SH-SY5Y (cell line): ENCODE data around the gene PAF1.

Source experiments
- GATA2 ChIP-seq: IDR thresholded peaks from 2 replicates; pipeline ENCODE4 v1.6.1; 2011; ENCODE audit warnings: mild to moderate bottlenecking, low read depth, low read length
- GATA3 ChIP-seq: IDR thresholded peaks from 2 replicates; pipeline ENCODE4 v1.6.1; 2011; ENCODE audit warnings: low read depth, mild to moderate bottlenecking, low read length, moderate library complexity

PAF1 gene

DNA sequence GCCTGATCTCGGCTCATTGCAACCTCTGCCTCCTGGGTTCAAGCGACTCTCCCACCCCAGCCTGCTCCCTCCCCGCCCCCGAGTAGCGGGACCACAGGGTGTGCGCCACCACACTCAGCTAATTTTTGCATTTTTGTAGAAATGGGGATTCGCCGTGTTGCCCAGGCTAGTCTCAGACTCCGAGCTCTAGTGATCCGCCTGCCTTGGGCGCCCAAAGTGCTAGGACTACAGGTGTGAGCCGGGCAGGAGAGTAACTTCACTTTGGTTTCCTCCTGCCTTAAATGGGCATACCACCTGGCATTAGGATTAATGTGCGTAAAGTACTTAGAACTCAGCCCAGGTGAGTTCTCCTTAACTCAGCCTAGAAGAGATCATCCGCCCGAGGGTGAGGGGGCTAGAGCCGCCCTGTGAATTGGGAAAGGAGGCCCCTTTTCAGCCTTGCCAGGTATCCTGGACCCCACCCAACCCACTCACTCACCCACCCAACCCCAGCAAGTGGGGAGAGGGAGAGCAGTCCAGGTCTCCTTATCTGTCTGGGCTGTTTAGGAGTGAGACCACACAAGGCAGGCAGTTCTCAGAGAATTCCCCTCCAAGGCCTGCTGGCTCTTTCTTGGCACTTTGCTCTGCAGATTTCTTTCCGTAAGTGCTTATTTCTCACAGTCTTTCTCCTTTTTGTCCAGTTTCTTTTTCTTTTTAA is 14.5 kb upstream of the PAF1 start:
- no peak for TF ChIP-seq GATA2
- no peak for TF ChIP-seq GATA3

DNA sequence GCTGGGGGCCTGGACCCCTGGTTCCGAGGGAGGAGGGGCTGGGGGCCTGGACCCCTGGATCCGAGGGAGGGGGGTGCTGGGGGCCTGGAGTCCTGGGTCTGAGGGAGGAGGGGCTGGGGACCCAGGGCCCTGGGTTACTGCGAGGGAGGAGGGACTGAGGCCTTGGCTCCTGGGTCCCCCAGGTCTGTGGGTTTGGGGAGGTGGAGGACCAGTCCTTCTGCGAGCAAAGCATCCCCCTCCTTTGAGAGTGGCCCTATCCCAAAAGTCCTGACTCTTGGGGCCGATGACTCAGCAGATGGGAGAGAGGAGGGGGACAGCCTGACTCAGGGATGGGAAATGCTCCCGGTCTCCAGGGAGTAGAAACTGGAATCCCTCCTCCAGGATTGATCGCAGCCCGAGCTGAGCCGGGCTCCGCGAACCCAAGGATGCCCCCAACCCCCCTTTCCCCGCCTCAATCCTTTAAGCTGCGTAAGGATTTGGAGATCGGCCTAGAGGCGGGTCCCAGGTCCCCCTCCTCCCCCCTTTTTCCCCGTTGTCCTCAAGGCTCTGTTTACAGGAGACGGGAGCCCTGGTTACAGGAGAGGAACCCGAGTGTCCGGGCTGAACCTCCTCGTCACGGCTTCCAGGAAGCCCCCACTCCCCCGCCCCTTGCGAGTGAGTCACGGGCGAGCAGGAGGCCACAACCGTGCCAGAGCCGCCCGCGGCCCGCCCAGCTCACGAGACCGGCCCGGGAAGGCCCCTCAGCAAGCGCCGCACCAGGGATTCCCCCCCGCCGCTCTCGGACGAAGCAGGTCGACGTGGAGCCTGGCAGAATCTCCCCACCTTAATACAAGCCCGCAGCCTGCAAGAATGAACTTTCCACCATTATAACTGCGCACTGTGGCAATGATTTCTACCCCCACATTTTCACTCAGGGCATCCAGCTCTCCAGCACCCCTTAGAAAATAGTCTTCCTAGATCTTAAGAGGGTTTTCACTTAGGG is 12.7 kb upstream of the PAF1 start:
- TF ChIP-seq GATA2 (no peak), GATA3 (no peak)

DNA sequence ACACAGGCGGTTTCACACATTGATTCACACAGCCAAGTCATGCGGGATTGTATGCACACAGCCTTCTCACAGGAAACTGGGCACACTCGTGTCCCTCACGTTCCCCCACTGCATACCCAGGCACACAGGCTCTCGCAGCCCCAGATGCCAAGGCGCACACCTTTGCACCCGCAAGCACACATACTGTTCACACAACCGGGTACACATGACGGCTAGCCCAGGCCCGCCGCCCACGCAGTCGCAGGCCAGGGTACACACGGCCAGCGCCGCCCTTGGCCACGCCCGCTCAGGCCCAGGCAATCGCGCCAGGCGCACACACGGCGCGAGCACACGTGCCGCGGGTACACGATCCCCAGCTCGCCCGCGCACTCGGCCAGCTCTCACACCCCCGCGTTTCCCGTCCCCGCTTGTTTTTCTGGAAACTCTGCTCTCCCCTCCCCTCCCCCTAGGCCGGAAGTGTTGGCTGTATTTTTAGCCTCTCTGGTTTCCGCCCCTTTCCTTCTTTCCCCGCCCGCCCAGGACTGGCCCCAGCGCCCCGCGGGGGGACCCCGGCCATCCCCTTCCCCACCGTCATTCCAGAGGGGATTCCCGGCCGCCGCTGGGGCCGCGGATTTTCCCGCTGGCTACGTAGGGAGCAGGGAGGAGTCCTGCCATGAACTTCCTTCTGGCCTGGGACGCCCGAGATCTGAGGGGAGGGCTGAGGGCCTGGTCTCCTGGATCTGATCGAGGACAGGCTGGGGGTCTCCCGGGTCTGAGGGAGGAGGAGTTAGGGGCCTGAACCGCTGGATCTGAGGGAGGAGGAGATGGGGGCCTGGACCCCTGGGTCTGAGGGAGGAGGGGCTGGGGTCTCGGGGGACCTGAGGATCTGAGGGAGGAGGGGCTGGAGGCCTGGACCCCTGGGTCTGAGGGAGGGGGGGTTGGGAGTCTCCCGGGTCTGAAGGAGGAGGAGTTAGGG is 11.7 kb upstream of the PAF1 start:
- TF ChIP-seq GATA2 = no peak
- TF ChIP-seq GATA3 = no peak

DNA sequence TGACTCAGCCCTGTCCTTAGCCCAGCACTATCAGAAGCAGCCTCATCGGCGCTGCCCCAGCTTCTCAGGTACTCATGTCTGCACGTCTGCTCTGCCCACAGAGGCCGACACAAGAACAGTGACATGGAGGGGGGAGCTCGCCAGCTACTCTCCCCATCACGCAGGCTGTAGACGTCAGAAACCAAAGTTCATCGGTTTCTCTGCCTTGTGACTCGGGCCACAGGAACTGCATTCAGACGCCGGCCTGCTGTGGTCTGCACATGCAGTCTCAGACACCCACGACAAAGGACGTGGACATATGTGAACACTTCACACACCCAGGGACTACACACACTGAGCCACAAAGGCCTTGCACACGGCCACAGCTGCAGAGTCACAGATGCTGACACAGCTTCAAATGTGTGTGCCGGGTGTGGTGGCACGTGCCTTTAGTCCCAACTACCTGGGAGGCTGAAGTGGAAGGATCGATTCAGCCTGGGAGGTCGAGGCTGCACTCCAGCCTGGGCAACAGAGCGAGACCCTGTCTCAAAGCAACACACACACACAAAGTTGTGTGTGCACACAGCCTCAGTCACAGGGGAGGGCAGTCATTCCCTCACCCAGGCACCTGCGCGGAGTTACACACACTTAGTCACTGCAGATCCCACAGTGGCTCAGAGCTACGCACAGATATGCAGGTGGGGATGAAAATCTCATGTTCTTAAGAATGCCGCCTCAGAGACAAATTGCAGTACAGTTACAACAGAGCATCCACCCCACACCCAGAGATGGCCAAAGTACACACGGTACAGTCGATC is 10.8 kb upstream of the PAF1 start:
- no peak for TF ChIP-seq GATA3
- no peak for TF ChIP-seq GATA2

DNA sequence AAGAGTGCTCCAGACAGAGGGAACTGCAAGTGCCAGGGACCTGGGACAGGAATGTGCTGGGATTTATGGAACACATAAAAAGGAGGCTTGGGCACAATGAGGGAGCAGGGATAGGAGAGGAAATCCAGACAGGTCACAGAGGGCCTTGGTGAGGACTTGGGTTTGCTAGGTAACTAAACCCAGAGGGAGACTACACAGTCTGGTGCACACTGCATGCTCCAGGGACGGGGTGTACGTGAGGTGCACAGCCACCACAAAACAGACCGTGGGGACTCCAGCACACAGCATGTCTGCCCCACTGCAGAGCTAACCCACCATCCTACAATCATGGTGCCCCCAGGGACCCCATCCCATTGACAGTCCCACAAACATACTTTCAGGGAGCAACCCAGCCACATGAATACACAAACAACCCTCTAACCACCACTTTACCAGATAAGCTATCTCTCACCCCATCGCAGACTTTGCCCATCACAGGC is 10.2 kb upstream of the PAF1 start:
- TF ChIP-seq GATA3 (no peak), GATA2 (no peak)

DNA sequence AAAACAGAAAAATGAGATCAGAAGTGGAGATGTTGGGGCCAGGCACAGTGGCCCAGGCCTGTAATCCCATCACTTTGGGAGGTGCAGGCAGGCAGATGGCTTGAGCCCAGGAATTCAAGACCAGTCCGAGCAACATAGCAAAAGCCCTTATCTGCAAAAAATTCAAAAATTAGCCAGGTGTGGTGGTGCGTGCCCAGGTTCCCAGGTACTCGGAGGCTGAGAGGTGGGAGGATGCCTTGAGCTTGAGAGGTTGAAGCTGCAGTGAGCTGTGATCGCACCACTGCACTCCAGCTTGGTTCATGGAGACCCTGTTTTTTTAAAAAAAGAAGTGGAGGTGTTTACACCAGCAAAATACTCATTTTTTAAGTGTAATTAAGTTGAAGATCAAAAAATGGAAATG is 9.2 kb upstream of the PAF1 start:
- TF ChIP-seq GATA3 (no peak), GATA2 (no peak)

DNA sequence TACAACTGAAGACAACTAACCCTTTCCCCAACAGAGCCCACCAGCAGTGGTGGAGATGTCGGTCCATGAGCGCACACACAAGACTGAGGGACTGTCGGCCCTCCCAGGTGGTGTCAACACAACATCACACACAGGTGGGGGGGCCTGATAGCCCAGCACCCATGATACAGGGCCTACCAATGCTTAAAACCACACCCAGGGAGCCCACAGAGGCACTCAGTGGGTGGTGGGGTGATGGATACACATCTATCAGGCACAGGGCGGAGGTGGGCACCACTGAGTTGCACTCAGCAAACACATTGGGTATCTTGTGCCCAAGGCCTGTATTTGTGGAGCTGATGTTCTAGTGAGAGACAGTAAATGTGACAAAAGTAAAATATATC is 8.8 kb upstream of the PAF1 start:
- no peak for TF ChIP-seq GATA3
- no peak for TF ChIP-seq GATA2

DNA sequence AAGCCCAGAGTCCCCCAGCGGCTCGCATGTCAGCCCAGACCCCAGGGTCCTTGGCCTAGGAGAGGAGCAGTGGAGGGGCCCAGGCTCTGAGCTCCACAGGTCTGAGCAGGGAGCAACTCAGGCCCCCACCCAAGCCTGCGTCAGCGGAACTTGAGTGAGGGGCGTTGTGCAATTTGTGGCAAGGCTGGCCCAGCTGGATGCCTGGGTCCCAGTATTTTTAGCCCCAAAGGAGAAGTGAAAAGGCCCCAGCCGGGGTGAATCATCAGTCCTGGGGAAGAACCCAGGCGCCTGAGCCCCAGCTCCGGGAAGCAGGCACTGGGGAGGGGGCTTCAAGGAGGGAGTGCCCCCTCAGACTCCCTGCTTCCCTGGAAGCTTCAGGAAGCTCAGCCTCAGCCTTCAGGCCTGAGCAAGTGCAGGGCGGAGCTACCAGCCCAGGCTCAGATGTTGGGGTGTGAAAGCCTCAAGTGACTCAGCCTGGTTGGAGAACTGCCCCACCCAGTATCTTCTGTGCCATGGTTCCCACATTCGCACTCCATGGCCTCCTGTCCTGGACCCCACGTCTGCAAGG is 7.5 kb upstream of the PAF1 start:
- TF ChIP-seq GATA2 (no peak), GATA3 (no peak)

DNA sequence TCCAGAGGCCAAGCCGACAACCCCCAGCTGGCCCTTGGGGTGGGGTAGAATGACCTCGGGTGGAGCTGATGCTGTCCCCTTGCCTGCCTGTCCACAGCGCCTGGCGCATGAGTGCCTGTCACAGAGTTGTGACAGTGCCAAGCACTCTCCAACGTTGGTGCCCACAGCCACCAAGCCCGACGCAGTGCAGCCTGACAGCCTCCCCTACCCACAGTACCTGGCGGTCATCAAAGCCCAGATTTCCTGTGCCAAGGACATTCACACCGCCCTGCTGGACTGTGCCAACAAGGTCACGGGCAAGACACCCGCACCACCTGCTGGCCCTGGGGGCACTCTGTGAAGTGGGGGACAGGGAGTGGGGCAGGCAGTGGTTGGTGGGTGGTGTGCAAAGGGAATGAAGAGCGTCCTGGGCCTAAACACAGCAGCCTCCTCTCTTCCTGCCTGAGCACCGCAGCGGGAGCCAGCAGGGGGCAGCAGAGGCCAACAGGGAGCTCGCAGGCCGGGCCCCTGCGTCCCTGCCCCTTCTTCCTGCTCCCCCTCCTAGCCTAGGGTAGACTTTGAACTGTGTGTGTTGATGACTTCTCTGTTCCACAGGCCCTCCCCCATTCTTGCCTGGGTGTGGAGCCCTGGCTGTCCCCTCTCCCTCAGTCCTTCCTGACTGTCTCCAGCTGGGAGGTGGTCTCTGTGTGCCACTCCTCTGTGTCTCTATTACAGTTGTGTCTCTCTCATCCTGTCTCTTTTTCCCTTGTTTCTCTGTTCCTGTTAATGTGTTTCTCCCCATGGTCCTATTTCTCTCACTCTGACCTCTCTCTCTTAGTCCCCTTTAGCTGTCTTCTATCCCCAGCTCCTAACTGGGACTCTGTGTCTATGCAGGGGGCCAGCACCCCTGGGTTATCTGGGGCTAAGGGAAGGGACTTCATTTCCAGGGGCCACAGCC is 6.7 kb upstream of the PAF1 start:
- TF ChIP-seq GATA2 = no peak
- TF ChIP-seq GATA3 = no peak

DNA sequence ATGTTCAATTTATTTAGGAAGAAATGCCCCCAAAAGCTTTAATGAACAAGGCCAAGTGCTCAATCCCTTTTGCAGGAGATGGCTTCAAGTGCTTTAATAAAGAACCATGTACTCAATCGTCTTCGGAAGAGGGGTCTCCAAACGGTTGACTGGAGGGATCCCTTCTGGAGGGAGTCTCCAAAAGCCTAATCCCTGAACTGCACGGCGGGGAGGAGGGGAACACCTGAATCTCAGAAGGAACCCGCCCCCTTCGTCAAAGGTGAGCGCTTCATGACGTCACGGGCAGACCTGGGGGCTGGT is 505 bp downstream of the PAF1 start:
- no peak for TF ChIP-seq GATA3
- TF ChIP-seq GATA2 = no peak

DNA sequence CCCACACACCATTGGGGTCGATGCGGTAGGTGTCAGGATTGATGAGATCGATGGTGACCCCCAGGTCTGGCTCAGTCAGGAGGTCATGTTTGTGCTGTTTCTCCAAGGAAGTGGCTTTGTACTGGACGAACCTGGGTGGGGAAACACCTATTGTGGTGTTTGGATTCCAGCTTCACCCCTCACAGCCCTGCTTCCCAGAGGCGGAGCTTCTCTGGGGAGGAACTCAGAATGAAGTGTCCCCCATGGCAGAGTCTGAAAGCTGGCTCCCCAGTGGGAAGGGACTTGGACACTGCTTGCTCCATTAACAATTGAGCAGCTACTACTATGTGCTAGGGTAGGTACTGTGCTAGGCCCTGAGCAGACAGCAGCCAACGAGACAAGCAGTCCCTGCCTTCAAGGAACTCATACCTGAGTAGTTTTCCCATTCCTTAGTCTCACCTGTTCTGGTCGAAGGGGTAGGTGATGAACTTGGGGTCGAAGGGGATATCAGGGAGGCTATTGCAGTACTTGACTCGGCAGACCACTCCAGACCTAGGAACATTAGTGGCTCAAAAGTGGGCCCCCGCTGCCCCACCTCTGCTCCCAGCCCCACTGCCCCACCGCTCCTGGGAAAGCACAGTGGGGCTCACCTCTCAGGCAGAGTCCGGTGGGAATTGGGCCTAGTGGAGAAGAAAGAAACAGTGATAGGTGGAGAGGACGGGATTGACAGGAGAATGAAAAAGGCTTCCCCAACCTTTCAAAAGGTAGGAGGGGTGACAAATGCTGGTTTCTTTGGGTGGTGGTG is 1.1 kb downstream of the PAF1 start:
- no peak for TF ChIP-seq GATA2
- TF ChIP-seq GATA3 = no peak

DNA sequence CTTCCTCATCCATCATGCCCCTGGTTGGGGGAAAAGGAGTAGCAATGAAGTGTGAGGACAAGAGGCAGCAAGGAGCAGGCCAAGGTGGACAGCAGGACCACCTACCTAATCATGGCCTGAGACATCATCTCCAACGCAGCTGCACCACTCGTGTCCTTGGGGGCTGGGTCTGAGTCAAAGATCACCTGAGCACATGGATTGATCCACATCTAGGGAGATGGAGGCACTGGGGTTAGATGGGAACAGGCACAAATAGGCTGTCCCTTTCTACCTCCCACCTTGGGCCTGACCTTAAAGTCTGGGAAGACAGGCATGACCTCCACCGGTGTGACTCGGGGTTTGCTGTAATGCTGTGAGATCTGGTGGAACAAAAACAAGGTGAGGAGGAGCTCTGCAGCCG is 2.2 kb downstream of the PAF1 start:
- TF ChIP-seq GATA2 = no peak
- no peak for TF ChIP-seq GATA3
